ENCODE data around the gene TRAPPC10.

TRAPPC10 gene

GRCh38 chr21:43981871-43982210 is 30.3 kb upstream of the TRAPPC10 start:
- no peak for DNase-seq (ENCODE audit: low spot score)

GRCh38 chr21:43982489-43983078 is 29.5 kb upstream of the TRAPPC10 start:
- no peak for DNase-seq (ENCODE audit: low spot score)

GRCh38 chr21:43983390-43983789 is 28.7 kb upstream of the TRAPPC10 start:
- DNase-seq (ENCODE audit: low spot score): no peak

GRCh38 chr21:43983860-43984420 is 28.2 kb upstream of the TRAPPC10 start:
- no peak for DNase-seq (ENCODE audit: low spot score)

GRCh38 chr21:43984905-43985689 is 27.0 kb upstream of the TRAPPC10 start:
- no peak for DNase-seq (ENCODE audit: low spot score)

GRCh38 chr21:43985690-43986251 is 26.3 kb upstream of the TRAPPC10 start:
- peak; percentile 38 for DNase-seq (ENCODE audit: low spot score)

- DNase-seq (ENCODE audit: low spot score): peak; percentile 20
Observed at GRCh38 chr21:43986544-43987451, 25.3 kb upstream of the TRAPPC10 start.

- peak; percentile 30 for DNase-seq (ENCODE audit: low spot score)
Observed at GRCh38 chr21:43987509-43987908, 24.6 kb upstream of the TRAPPC10 start.

GRCh38 chr21:43988016-43988415 is 24.1 kb upstream of the TRAPPC10 start:
- DNase-seq (ENCODE audit: low spot score): no peak

GRCh38 chr21:43988506-43989230 is 23.4 kb upstream of the TRAPPC10 start:
- DNase-seq (ENCODE audit: low spot score): no peak

- no peak for DNase-seq (ENCODE audit: low spot score)
Observed at GRCh38 chr21:43989401-43989800, 22.7 kb upstream of the TRAPPC10 start.

GRCh38 chr21:43991447-43991991 is 20.6 kb upstream of the TRAPPC10 start:
- peak; percentile 32 for DNase-seq (ENCODE audit: low spot score)

GRCh38 chr21:43992121-43992520 is 20.0 kb upstream of the TRAPPC10 start:
- DNase-seq (ENCODE audit: low spot score): peak; percentile 23

- no peak for DNase-seq (ENCODE audit: low spot score)
Observed at GRCh38 chr21:43993420-43993934, 18.6 kb upstream of the TRAPPC10 start.

- no peak for DNase-seq (ENCODE audit: low spot score)
Observed at GRCh38 chr21:43994085-43994484, 18.0 kb upstream of the TRAPPC10 start.

- no peak for DNase-seq (ENCODE audit: low spot score)
Observed at GRCh38 chr21:43994646-43995045, 17.5 kb upstream of the TRAPPC10 start.

GRCh38 chr21:43995521-43996105 is 16.5 kb upstream of the TRAPPC10 start:
- no peak for DNase-seq (ENCODE audit: low spot score)

GRCh38 chr21:43997766-43998742 is 14.1 kb upstream of the TRAPPC10 start:
- no peak for DNase-seq (ENCODE audit: low spot score)

GRCh38 chr21:44000360-44000759 is 11.7 kb upstream of the TRAPPC10 start:
- peak; percentile 34 for DNase-seq (ENCODE audit: low spot score)
